ENCODE measurements around the gene SH3BGRL2. TPM values are rescaled to one million over a fixed set of nuclear protein-coding genes. Genes with fewer than 3 reads are reported as not detected.

The SH3BGRL2 gene
- total RNA-seq, 1 donor from 2014 or later: 31.6 TPM

- no peak for DNase-seq (ENCODE audit: low read depth)
- Histone ChIP-seq H3K27me3 (ENCODE audit: control insufficient read depth, insufficient read depth, low read length) (no peaks in the 10 kb centered on the region), H3K4me3 (ENCODE audit: low read depth, low read length) (no peak overlapping the region), H3K36me3 (ENCODE audit: control insufficient read depth, insufficient read depth, low read length) (no peaks in the 10 kb centered on the region)
- TF ChIP-seq CTCF (IDR thresholded peaks at IDR 0.05; ENCODE audit: insufficient read depth, low read length, poor library complexity, severe bottlenecking): no peak
Observed at GRCh38 chr6:79599725-79600259, 31.3 kb upstream of the SH3BGRL2 start.

- H3K4me3 ChIP-seq (ENCODE audit: low read depth, low read length): no peak overlapping the region
- no peak for DNase-seq (ENCODE audit: low read depth)
- TF ChIP-seq CTCF (IDR thresholded peaks at IDR 0.05; ENCODE audit: insufficient read depth, low read length, poor library complexity, severe bottlenecking): no peak
- H3K27me3 ChIP-seq (ENCODE audit: control insufficient read depth, insufficient read depth, low read length): no peaks in the 10 kb centered on the region
- no peaks in the 10 kb centered on the region for H3K36me3 ChIP-seq (ENCODE audit: control insufficient read depth, insufficient read depth, low read length)
Observed at GRCh38 chr6:79600313-79600712, 30.8 kb upstream of the SH3BGRL2 start.

- H3K36me3 ChIP-seq (ENCODE audit: control insufficient read depth, insufficient read depth, low read length): no peaks in the 10 kb centered on the region
- DNase-seq (ENCODE audit: low read depth): peak; percentile 48
- TF ChIP-seq CTCF (IDR thresholded peaks at IDR 0.05; ENCODE audit: insufficient read depth, low read length, poor library complexity, severe bottlenecking): no peak
- no peak overlapping the region for H3K4me3 ChIP-seq (ENCODE audit: low read depth, low read length)
- H3K27me3 ChIP-seq (ENCODE audit: control insufficient read depth, insufficient read depth, low read length): no peaks in the 10 kb centered on the region
Observed at GRCh38 chr6:79600812-79601609, 30.1 kb upstream of the SH3BGRL2 start.

GRCh38 chr6:79602859-79603258 lies 28.3 kb upstream of the SH3BGRL2 start:
- H3K27me3 ChIP-seq (ENCODE audit: control insufficient read depth, insufficient read depth, low read length): no peaks in the 10 kb centered on the region
- DNase-seq (ENCODE audit: low read depth): no peak
- H3K36me3 ChIP-seq (ENCODE audit: control insufficient read depth, insufficient read depth, low read length): no peaks in the 10 kb centered on the region
- TF ChIP-seq CTCF (IDR thresholded peaks at IDR 0.05; ENCODE audit: insufficient read depth, low read length, poor library complexity, severe bottlenecking): no peak
- H3K4me3 ChIP-seq (ENCODE audit: low read depth, low read length): no peak overlapping the region

- no peaks in the 10 kb centered on the region for H3K36me3 ChIP-seq (ENCODE audit: control insufficient read depth, insufficient read depth, low read length)
- DNase-seq (ENCODE audit: low read depth): peak; percentile 52
- H3K4me3 ChIP-seq (ENCODE audit: low read depth, low read length): no peak overlapping the region
- H3K27me3 ChIP-seq (ENCODE audit: control insufficient read depth, insufficient read depth, low read length): no peaks in the 10 kb centered on the region
- TF ChIP-seq CTCF (IDR thresholded peaks at IDR 0.05; ENCODE audit: insufficient read depth, low read length, poor library complexity, severe bottlenecking): no peak
Observed at GRCh38 chr6:79604583-79605037, 26.5 kb upstream of the SH3BGRL2 start.

Measured in kidney epithelial cell (primary cell).